PC-9 (cell line): ENCODE results near the gene TAS1R2.

Experiments used
- EZH2 ChIP-seq: fragments of 200-600 bp; sonication (generic); IDR thresholded peaks from 2 replicates; pipeline ENCODE4 v1.8.0; 2017; ENCODE audit warnings: antibody characterized with exemption, low read depth
- TF ChIP-seq, protein P1 (sequence below): fragments of 200-600 bp; sonication (generic); conservative IDR thresholded peaks from 2 replicates; pipeline ENCODE4 v1.6.1; 2017; ENCODE audit warnings: mixed run types, antibody characterized with exemption, mild to moderate bottlenecking, moderate library complexity

- TF ChIP-seq EZH2, result no peak
- TF ChIP-seq, protein P1, sequence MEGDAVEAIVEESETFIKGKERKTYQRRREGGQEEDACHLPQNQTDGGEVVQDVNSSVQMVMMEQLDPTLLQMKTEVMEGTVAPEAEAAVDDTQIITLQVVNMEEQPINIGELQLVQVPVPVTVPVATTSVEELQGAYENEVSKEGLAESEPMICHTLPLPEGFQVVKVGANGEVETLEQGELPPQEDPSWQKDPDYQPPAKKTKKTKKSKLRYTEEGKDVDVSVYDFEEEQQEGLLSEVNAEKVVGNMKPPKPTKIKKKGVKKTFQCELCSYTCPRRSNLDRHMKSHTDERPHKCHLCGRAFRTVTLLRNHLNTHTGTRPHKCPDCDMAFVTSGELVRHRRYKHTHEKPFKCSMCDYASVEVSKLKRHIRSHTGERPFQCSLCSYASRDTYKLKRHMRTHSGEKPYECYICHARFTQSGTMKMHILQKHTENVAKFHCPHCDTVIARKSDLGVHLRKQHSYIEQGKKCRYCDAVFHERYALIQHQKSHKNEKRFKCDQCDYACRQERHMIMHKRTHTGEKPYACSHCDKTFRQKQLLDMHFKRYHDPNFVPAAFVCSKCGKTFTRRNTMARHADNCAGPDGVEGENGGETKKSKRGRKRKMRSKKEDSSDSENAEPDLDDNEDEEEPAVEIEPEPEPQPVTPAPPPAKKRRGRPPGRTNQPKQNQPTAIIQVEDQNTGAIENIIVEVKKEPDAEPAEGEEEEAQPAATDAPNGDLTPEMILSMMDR, result no peak
Observed at GRCh38 chr1:18794051-18794450, 65.4 kb downstream of the TAS1R2 start.
